ENCODE data around the gene MYOC.
"Not testable (repeated sequence)": the region's sequence is repeated elsewhere in the genome, so short reads cannot be mapped to it uniquely, and the experiment has no call there.

MYOC gene

GRCh38 chr1:171646249-171646560 is 6.3 kb downstream of the MYOC start:
- DNase-seq, result no peak

- no peak for DNase-seq
Measured at GRCh38 chr1:171645553-171646248, 6.8 kb downstream of the MYOC start.

GRCh38 chr1:171644805-171645483 is 7.5 kb downstream of the MYOC start:
- DNase-seq, result peak; percentile 76

- DNase-seq, result no peak
Measured at GRCh38 chr1:171643156-171643555, 9.3 kb downstream of the MYOC start.

- no peak for DNase-seq
Measured at GRCh38 chr1:171642197-171642596, 10.3 kb downstream of the MYOC start.

- DNase-seq, result no peak
Measured at GRCh38 chr1:171641076-171641864, 11.2 kb downstream of the MYOC start.

GRCh38 chr1:171640225-171640624 is 12.3 kb downstream of the MYOC start:
- no peak for DNase-seq

GRCh38 chr1:171637928-171638576 is 14.4 kb downstream of the MYOC start:
- no peak for DNase-seq

- DNase-seq, result no peak
Measured at GRCh38 chr1:171636141-171636540, 16.3 kb downstream of the MYOC start.

- DNase-seq, result no peak
Measured at GRCh38 chr1:171635661-171636060, 16.8 kb downstream of the MYOC start.

GRCh38 chr1:171628225-171628624 is 24.3 kb downstream of the MYOC start:
- DNase-seq, result no peak

GRCh38 chr1:171627020-171627419 is 25.5 kb downstream of the MYOC start:
- DNase-seq, result no peak

GRCh38 chr1:171625225-171625624 is 27.3 kb downstream of the MYOC start:
- no peak for DNase-seq

GRCh38 chr1:171623651-171624331 is 28.7 kb downstream of the MYOC start:
- no peak for DNase-seq

- DNase-seq, result no peak
Measured at GRCh38 chr1:171622152-171622462, 30.4 kb downstream of the MYOC start, which contains the start of gene MYOCOS. TSS of gene MYOCOS (plus strand) at chr1:171622243. CDS start at chr1:171623884, 1,641 bp downstream.

GRCh38 chr1:171616586-171616985 is 35.9 kb downstream of the MYOC start:
- no peak for DNase-seq

GRCh38 chr1:171615122-171615906 is 37.2 kb downstream of the MYOC start:
- DNase-seq, result not testable (repeated sequence)

- no peak for DNase-seq
Measured at GRCh38 chr1:171613282-171613681, 39.2 kb downstream of the MYOC start.

- no peak for DNase-seq
Measured at GRCh38 chr1:171611306-171611705, 41.2 kb downstream of the MYOC start.

- no peak for DNase-seq
Measured at GRCh38 chr1:171610385-171610784, 42.1 kb downstream of the MYOC start.

- no peak for DNase-seq
Measured at GRCh38 chr1:171606402-171606941, 46.0 kb downstream of the MYOC start.

GRCh38 chr1:171603042-171603441 is 49.4 kb downstream of the MYOC start:
- not testable (repeated sequence) for DNase-seq

All from NCI-H146 (cell line).